HL-60 (cell line): ENCODE data around the gene SMAD1.

Source experiments
- GABPA ChIP-seq: IDR thresholded peaks from 2 replicates; pipeline ENCODE4 v1.6.1; 2012; ENCODE audit warnings: low read depth
- POLR2AphosphoS5 ChIP-seq: IDR thresholded peaks from 2 replicates; pipeline ENCODE4 v1.6.1; 2012; ENCODE audit warnings: low read depth

- TF ChIP-seq GABPA (no peak), POLR2AphosphoS5 (no peak)
These were observed 85.9 kb downstream of the SMAD1 start for GRCh38 chr4:145567516-145567915.
